LNCaP clone FGC (cell line): ENCODE results near the gene TTC12.

Experiments used
- DNase-seq: peaks from one replicate; pipeline ENCODE4 v3.0.0-alpha.2; 2011; ENCODE audit warnings: low read depth
- H3K4me3 ChIP-seq: 2 replicates; pipeline ENCODE4 v1.5.1; 2011; ENCODE audit warnings: mild to moderate bottlenecking, low read depth, low read length, control low read depth
- CTCF ChIP-seq: IDR thresholded peaks from 2 replicates; pipeline ENCODE4 v1.5.1; 2012; ENCODE audit warnings: mild to moderate bottlenecking; ENCODE audit not compliant: control insufficient read depth, insufficient read depth; ENCODE audit errors: extremely low read depth

Gene TTC12

GRCh38 chr11:113314389-113315301, at the start of gene TTC12:
Gene TTC12 (plus strand): TSS chr11:113314583. CDS start chr11:113316258, 1,675 bp downstream.
- peak within 1 kb of the TSS; percentile 81 for H3K4me3 ChIP-seq
- TF ChIP-seq CTCF = no peak
- DNase-seq = peak; percentile 59

- no peak for TF ChIP-seq CTCF
- no peak for DNase-seq
- no peak overlapping the region for H3K4me3 ChIP-seq
These were observed 49.0 kb upstream of the TTC12 start for GRCh38 chr11:113265362-113265761.

GRCh38 chr11:113267493-113267892, 46.9 kb upstream of the TTC12 start:
- no peak overlapping the region for H3K4me3 ChIP-seq
- TF ChIP-seq CTCF = no peak
- no peak for DNase-seq

GRCh38 chr11:113269096-113269495, 45.3 kb upstream of the TTC12 start:
- TF ChIP-seq CTCF = no peak
- DNase-seq = no peak
- H3K4me3 ChIP-seq = no peak overlapping the region

- no peak overlapping the region for H3K4me3 ChIP-seq
- DNase-seq = no peak
- TF ChIP-seq CTCF = no peak
These were observed 44.7 kb upstream of the TTC12 start for GRCh38 chr11:113269636-113270035.

GRCh38 chr11:113270080-113270479, 44.3 kb upstream of the TTC12 start:
- no peak overlapping the region for H3K4me3 ChIP-seq
- TF ChIP-seq CTCF = no peak
- DNase-seq = no peak
